Natural killer cell (primary cell): ENCODE measurements around the gene PRG2. TPM values are rescaled to one million over a fixed set of nuclear protein-coding genes. Genes with fewer than 3 reads are reported as not detected.

ENCODE experiments used
- ATAC-seq, 3 donors: fragments of 150-1000 bp in 2 of 3; fragments of 200-7000 bp in 1 of 3; cut with Tn5 transposase; 1 replicate in 1 of 3; 2 replicates in 2 of 3; pipeline ENCODE4 v1.10.0; 2021; ENCODE audit warnings: mild to moderate bottlenecking in 2 of 3, moderate library complexity in 2 of 3
- DNase-seq, 2 donors: peaks; one replicate each; pipeline versions ENCODE4 v3.0.0 to v3.0.0-alpha.2; 2013 to 2021; ENCODE audit warnings: mixed read lengths in 1 of 2
- H3K27ac ChIP-seq: one replicate; pipeline ENCODE4 v1.5.1; 2013; ENCODE audit warnings: mild to moderate bottlenecking, low read length
- H3K27me3 ChIP-seq: one replicate; pipeline ENCODE4 v1.6.1; 2013; ENCODE audit warnings: low read length; ENCODE audit not compliant: control insufficient read depth, insufficient read depth
- H3K36me3 ChIP-seq: one replicate; pipeline ENCODE4 v1.6.1; 2013; ENCODE audit warnings: low read length; ENCODE audit not compliant: control insufficient read depth, insufficient read depth
- H3K4me1 ChIP-seq: one replicate; pipeline ENCODE4 v1.6.1; 2013; ENCODE audit warnings: low read length; ENCODE audit not compliant: control insufficient read depth, insufficient read depth
- H3K4me3 ChIP-seq: one replicate; pipeline ENCODE4 v1.5.1; 2013; ENCODE audit warnings: low read length
- H3K9me3 ChIP-seq: one replicate; pipeline ENCODE4 v1.6.1; 2013; ENCODE audit warnings: low read length; ENCODE audit not compliant: control insufficient read depth, insufficient read depth
- H3K27ac Mint-ChIP-seq, 2 donors: one replicate each; pipeline ENCODE4 v1.8.0; 2022; ENCODE audit warnings: mild to moderate bottlenecking in 2 of 2, mixed read lengths in 2 of 2, moderate library complexity in 1 of 2
- H3K27me3 Mint-ChIP-seq, 2 donors: one replicate each; pipeline ENCODE4 v1.8.0; 2022; ENCODE audit warnings: low read depth in 2 of 2, mixed read lengths in 2 of 2
- H3K36me3 Mint-ChIP-seq: one replicate; pipeline ENCODE4 v1.8.0; 2022; ENCODE audit warnings: mixed read lengths
- H3K4me1 Mint-ChIP-seq, 2 donors: one replicate each; pipeline ENCODE4 v1.8.0; 2022; ENCODE audit warnings: mixed read lengths in 2 of 2
- H3K4me3 Mint-ChIP-seq: one replicate; pipeline ENCODE4 v1.8.0; 2022; ENCODE audit warnings: mild to moderate bottlenecking, moderate library complexity, mixed read lengths
- H3K9me3 Mint-ChIP-seq, 2 donors: one replicate each; pipeline ENCODE4 v1.8.0; 2022; ENCODE audit warnings: mixed read lengths in 2 of 2
- WGBS: methylation state at CpG from one replicate; pipeline ENCODE4 v1.1.7; 2013; ENCODE audit warnings: missing lambda C conversion rate; ENCODE audit not compliant: insufficient coverage; 5-methylcytosine and 5-hydroxymethylcytosine counted together
- intact Hi-C: fragments of 100-400 bp; cut with micrococcal nuclease; formaldehyde crosslinking; loops from one replicate; pipeline ENCODE4 v1.14.2; 2022
- total RNA-seq, 4 donors: library from RNA; stranded (reverse); fragments of 120-200 nt in 1 of 4; gene quantifications; one replicate each; pipeline versions ENCODE4 v1.2.3 to v1.2.4, GENCODE V29; 2013 to 2022
- TF ChIP-seq, protein P1 (sequence below): fragments of 200-600 bp; IDR thresholded peaks from one replicate; pipeline ENCODE4 v1.8.0; 2022; ENCODE audit warnings: antibody characterized with exemption

Gene PRG2
- total RNA-seq, 3 donors from 2014 or later (not counting 1 experiment from before 2014, with no cell fraction given): 1.2 to 2.4 TPM; not detected in 1

DNA sequence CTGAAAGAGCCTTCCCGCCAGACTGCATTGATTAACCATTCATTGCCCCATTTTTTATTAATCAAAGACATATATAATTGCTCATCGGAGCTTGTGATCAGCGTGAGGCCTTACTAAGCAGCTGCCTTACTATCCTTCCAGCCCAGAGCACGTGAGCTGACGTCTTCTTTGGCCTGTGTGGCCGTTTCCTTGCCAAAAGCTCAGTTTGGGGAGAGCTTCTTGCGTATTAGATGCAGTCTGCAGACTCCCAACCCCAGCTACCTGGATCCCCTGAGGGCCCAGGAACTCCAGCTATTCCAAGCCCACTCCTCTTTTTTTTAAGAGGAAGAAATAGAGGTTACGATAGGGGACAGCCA lies 37.3 kb upstream of the PRG2 start:
- Histone ChIP-seq H3K4me3 (no peak overlapping the region), H3K27me3 (no peaks in the 10 kb centered on the region), H3K27ac (no peak overlapping the region), H3K9me3 (no peaks in the 10 kb centered on the region), H3K36me3 (no peaks in the 10 kb centered on the region), H3K4me1 (peaks cover 48% of the 10 kb centered on the region)
- peaks cover 43 to 54% of the 10 kb centered on the region in 2 donors for H3K4me1 Mint-ChIP-seq
- 94% methylated on average over 7 of the region's 8 CpGs for WGBS
- peak overlapping the region; percentile 79 to 90 for H3K27ac Mint-ChIP-seq
- DNase-seq (no peak), ATAC-seq (no peak)
- H3K27me3 Mint-ChIP-seq: peaks cover 0 to 6% of the 10 kb centered on the region in 2 donors
- TF ChIP-seq, protein P1, sequence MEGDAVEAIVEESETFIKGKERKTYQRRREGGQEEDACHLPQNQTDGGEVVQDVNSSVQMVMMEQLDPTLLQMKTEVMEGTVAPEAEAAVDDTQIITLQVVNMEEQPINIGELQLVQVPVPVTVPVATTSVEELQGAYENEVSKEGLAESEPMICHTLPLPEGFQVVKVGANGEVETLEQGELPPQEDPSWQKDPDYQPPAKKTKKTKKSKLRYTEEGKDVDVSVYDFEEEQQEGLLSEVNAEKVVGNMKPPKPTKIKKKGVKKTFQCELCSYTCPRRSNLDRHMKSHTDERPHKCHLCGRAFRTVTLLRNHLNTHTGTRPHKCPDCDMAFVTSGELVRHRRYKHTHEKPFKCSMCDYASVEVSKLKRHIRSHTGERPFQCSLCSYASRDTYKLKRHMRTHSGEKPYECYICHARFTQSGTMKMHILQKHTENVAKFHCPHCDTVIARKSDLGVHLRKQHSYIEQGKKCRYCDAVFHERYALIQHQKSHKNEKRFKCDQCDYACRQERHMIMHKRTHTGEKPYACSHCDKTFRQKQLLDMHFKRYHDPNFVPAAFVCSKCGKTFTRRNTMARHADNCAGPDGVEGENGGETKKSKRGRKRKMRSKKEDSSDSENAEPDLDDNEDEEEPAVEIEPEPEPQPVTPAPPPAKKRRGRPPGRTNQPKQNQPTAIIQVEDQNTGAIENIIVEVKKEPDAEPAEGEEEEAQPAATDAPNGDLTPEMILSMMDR: no peak
- H3K9me3 Mint-ChIP-seq: no peaks in the 10 kb centered on the region
- peak overlapping the region; percentile 91 for H3K4me3 Mint-ChIP-seq
- intact Hi-C loops: loop anchor here (5.0 kb wide), 1 partner anchor 90 kb away; the partner anchor contains the start of genes P2RX3 and SSRP1
- no peaks in the 10 kb centered on the region for H3K36me3 Mint-ChIP-seq

DNA sequence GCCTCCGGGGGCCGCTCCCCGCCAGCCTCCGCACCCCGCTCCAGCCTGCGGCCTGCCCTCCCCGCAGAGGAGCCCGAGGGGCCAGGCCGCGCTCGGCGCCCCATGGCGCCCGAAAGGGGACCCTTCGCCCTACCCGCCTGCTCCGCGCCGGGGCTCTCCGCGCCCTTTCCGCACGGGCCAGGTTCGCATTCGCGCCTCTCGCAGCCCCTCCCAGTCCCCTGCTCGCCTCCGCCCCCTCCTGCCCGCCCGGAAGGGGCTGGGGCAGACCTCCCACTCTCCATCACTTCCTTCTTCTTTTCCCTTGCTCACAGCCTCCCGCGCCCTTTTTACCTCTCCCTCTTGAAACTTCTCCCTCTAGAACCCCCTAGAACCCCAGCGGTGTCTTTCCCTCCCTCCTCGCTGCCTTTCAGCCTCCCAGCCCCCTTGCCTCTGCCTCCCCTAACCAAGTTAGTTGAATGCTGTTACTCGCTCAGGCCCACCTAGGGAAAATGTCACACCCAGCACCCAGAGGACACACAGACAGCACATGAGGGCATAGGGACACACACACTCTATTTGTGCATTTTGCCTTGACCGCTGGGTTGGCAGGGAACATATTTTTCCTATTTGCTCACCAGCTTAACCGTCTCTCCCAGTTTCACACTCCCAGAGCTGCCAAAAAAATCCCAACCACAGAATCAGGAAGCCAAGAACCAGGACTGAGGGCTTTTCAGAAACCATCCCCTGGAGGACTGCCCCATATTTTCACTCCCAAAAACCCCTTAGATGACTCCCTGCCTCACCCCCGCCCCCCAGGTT lies 36.7 kb upstream of the PRG2 start, which contains the start of gene SLC43A3:
Gene SLC43A3, minus strand, starts transcription at position 193 of the 798 bp plus-strand sequence. CDS start 949 bp downstream, outside the sequence.
- Mint-ChIP-seq H3K4me3 (peak within 1 kb of the TSS; percentile 91), H3K27me3 (peaks cover 0 to 7% of the 10 kb centered on the region in 2 donors), H3K27ac (peak within 1 kb of the TSS; percentile 79 to 90), H3K9me3 (no peaks in the 10 kb centered on the region), H3K4me1 (peaks cover 43 to 54% of the 10 kb centered on the region in 2 donors), H3K36me3 (no peaks in the 10 kb centered on the region)
- TF ChIP-seq, protein P1: no peak
- WGBS: 5% methylated on average over 39 of the region's 39 CpGs
- Histone ChIP-seq H3K4me3 (peak within 1 kb of the TSS; percentile 48), H3K4me1 (peaks cover 47% of the 10 kb centered on the region), H3K36me3 (no peaks in the 10 kb centered on the region), H3K9me3 (no peaks in the 10 kb centered on the region), H3K27ac (peak within 1 kb of the TSS; percentile 47), H3K27me3 (no peaks in the 10 kb centered on the region)
- peak; percentile 50 to 69 (median 57) for ATAC-seq
- DNase-seq: peak; percentile 52 to 76
- intact Hi-C loops: loop anchor here (5.0 kb wide), 1 partner anchor 90 kb away; the partner anchor contains the start of genes P2RX3 and SSRP1

DNA sequence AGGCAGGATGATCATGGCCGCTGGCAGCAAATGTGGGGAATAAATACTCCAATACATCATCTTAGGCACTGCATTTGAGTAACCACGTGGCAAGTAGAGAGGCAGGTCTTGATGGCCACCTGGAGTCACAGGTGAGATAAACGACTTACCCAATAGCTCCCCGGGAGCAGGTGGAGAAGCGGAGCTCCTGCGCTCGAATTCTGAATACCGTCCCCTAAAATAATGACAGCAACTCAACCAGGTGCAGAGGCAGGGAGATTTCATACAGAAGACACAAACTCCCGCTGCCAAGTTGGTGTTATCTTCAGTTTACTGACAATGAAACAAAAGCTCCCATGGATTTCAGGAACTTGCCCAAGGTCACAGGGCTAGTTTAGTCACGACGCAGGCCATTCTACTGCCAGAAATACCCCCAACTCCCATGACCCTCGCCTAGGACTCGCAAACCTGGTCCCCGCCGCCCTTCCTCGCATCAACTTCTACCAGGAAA lies 36.0 kb upstream of the PRG2 start:
- peaks cover 47 to 56% of the 10 kb centered on the region in 2 donors for H3K4me1 Mint-ChIP-seq
- H3K27me3 ChIP-seq: no peaks in the 10 kb centered on the region

More for the DNA sequence above, 36.0 kb upstream of the PRG2 start:
- intact Hi-C loops: loop anchor here (5.0 kb wide), 1 partner anchor 89 kb away; the partner anchor contains the start of genes P2RX3 and SSRP1
- peak overlapping the region; percentile 48 for H3K4me3 ChIP-seq
- TF ChIP-seq, protein P1: no peak
- H3K27me3 Mint-ChIP-seq: peaks cover 0 to 7% of the 10 kb centered on the region in 2 donors
- no peak for ATAC-seq
- no peaks in the 10 kb centered on the region for H3K36me3 Mint-ChIP-seq
- peak overlapping the region; percentile 91 for H3K4me3 Mint-ChIP-seq
- H3K27ac Mint-ChIP-seq: peak overlapping the region; percentile 79 to 90
- no peaks in the 10 kb centered on the region for H3K9me3 ChIP-seq
- H3K4me1 ChIP-seq: peaks cover 53% of the 10 kb centered on the region
- H3K36me3 ChIP-seq: no peaks in the 10 kb centered on the region
- peak in 1 of 2 donors; percentile 41 for DNase-seq
- WGBS: 19% methylated on average over 16 of the region's 16 CpGs
- peak overlapping the region; percentile 45 for H3K27ac ChIP-seq
- no peaks in the 10 kb centered on the region for H3K9me3 Mint-ChIP-seq
